IMR-90 (cell line): Measurements from ENCODE around the gene NDUFA6. TPM values are rescaled to one million over a fixed set of nuclear protein-coding genes. Genes with fewer than 3 reads are reported as not detected.
"Not testable (repeated sequence)": the region's sequence is repeated elsewhere in the genome, so short reads cannot be mapped to it uniquely, and the experiment has no call there.

ENCODE experiments used
- ATAC-seq: fragments of 200-7000 bp; cut with Tn5 transposase; 2 replicates; pipeline ENCODE4 v1.9.1; 2020; ENCODE audit warnings: low read depth, mild to moderate bottlenecking, moderate library complexity
- BruUV-seq: library from RNA; stranded (reverse); fragments of 400-500 nt; replicated peaks from 2 replicates; lab custom pipeline; 2021; lab: Mats Ljungman, UMichigan
- CTCF ChIA-PET: fragments of 300-600 bp; formaldehyde crosslinking; extraction: SDS; loops from one replicate; lab custom pipeline; 2021; ENCODE audit warnings: antibody characterized with exemption; lab: Yijun Ruan, JAX
- POLR2A ChIA-PET: fragments of 300-600 bp; sonication (Branson Sonifier 250); formaldehyde crosslinking; loops from one replicate; lab custom pipeline; 2022; ENCODE audit warnings: antibody characterized with exemption; ENCODE audit not compliant: unreplicated experiment; lab: Charles Lee
- DNase-seq: peaks from one replicate; pipeline ENCODE4 v3.0.0; 2013
- H2AFZ ChIP-seq: replicated peaks from 2 replicates; pipeline ENCODE3; 2013; ENCODE audit warnings: low read length, mild to moderate bottlenecking; ENCODE audit not compliant: poor library complexity
- H2AK5ac ChIP-seq: 2 replicates; pipeline ENCODE4 v1.6.1; 2013; ENCODE audit warnings: low read depth, low read length, inconsistent platforms
- H2AK9ac ChIP-seq: replicated peaks from 2 replicates; pipeline ENCODE3; 2013; ENCODE audit warnings: mild to moderate bottlenecking, low read depth, low read length, moderate library complexity; ENCODE audit not compliant: poor library complexity
- H2BK120ac ChIP-seq: 2 replicates; pipeline ENCODE4 v1.6.1; 2013; ENCODE audit warnings: low read depth, low read length, inconsistent platforms
- H2BK15ac ChIP-seq: 3 replicates; pipeline ENCODE4 v1.6.1; 2013; ENCODE audit warnings: low read depth, low read length, inconsistent platforms
- H2BK20ac ChIP-seq: 2 replicates; pipeline ENCODE4 v1.6.1; 2013; ENCODE audit warnings: low read depth, mild to moderate bottlenecking, inconsistent platforms, low read length, moderate library complexity
- H2BK5ac ChIP-seq: 2 replicates; pipeline ENCODE4 v1.6.1; 2013; ENCODE audit warnings: mild to moderate bottlenecking, low read depth, low read length, inconsistent platforms; ENCODE audit not compliant: poor library complexity, severe bottlenecking
- H3K14ac ChIP-seq: replicated peaks from 2 replicates; pipeline ENCODE4 v1.6.1; 2013; ENCODE audit warnings: low read depth, low read length, inconsistent platforms
- H3K18ac ChIP-seq: 2 replicates; pipeline ENCODE4 v1.6.1; 2013; ENCODE audit warnings: low read depth, low read length, control low read depth
- H3K23ac ChIP-seq: 2 replicates; pipeline ENCODE4 v1.6.1; 2013; ENCODE audit warnings: low read depth, low read length, inconsistent platforms
- H3K27ac ChIP-seq: 2 replicates; pipeline ENCODE4 v1.5.1; 2013; ENCODE audit warnings: mild to moderate bottlenecking, control low read depth, low read length; ENCODE audit not compliant: insufficient read depth
- H3K27me3 ChIP-seq: 2 replicates; pipeline ENCODE4 v1.6.1; 2013; ENCODE audit warnings: low read length; ENCODE audit not compliant: control insufficient read depth, insufficient read depth
- H3K36me3 ChIP-seq: 2 replicates; pipeline ENCODE4 v1.6.1; 2013; ENCODE audit warnings: low read length, mixed read lengths; ENCODE audit not compliant: control insufficient read depth, insufficient read depth
- H3K4ac ChIP-seq: 2 replicates; pipeline ENCODE4 v1.6.1; 2013; ENCODE audit warnings: low read depth, low read length, inconsistent platforms
- H3K4me1 ChIP-seq: 2 replicates; pipeline ENCODE4 v1.6.1; 2013; ENCODE audit warnings: low read length, mixed read lengths; ENCODE audit not compliant: control insufficient read depth, insufficient read depth
- H3K4me2 ChIP-seq: 2 replicates; pipeline ENCODE4 v1.6.1; 2013; ENCODE audit warnings: low read depth, mild to moderate bottlenecking, control low read depth, low read length, moderate library complexity
- H3K4me3 ChIP-seq: 2 replicates; pipeline ENCODE4 v1.5.1; 2013; ENCODE audit warnings: low read depth, mild to moderate bottlenecking, control low read depth, low read length, moderate library complexity; ENCODE audit not compliant: insufficient read depth
- H3K56ac ChIP-seq: 2 replicates; pipeline ENCODE4 v1.6.1; 2013; ENCODE audit warnings: low read length, inconsistent platforms; ENCODE audit not compliant: insufficient read depth; ENCODE audit errors: extremely low read depth
- H3K79me1 ChIP-seq, 2 experiments: 2 replicates each; pipeline ENCODE4 v1.6.1; 2013; ENCODE audit warnings: low read length in 2 of 2, inconsistent platforms in 1 of 2, low read depth in 1 of 2
- H3K9ac ChIP-seq: 2 replicates; pipeline ENCODE4 v1.6.1; 2013; ENCODE audit warnings: low read depth, low read length, control low read depth
- H3K9me1 ChIP-seq: 2 replicates; pipeline ENCODE4 v1.6.1; 2013; ENCODE audit warnings: low read length, inconsistent platforms; ENCODE audit not compliant: insufficient read depth
- H3K9me3 ChIP-seq: 2 replicates; pipeline ENCODE4 v1.6.1; 2013; ENCODE audit warnings: low read length; ENCODE audit not compliant: control insufficient read depth, insufficient read depth
- H4K20me1 ChIP-seq: 2 replicates; pipeline ENCODE4 v1.6.1; 2013; ENCODE audit warnings: low read length, inconsistent platforms; ENCODE audit not compliant: insufficient read depth
- H4K5ac ChIP-seq: 2 replicates; pipeline ENCODE4 v1.6.1; 2013; ENCODE audit warnings: mild to moderate bottlenecking, low read depth, low read length, control low read depth
- H4K8ac ChIP-seq, 2 experiments: 2 replicates each; pipeline ENCODE4 v1.6.1; 2013; ENCODE audit warnings: low read depth in 2 of 2, low read length in 2 of 2, control low read depth in 1 of 2, inconsistent platforms in 1 of 2
- H4K91ac ChIP-seq: 2 replicates; pipeline ENCODE4 v1.6.1; 2013; ENCODE audit warnings: low read depth, low read length, inconsistent platforms; ENCODE audit not compliant: insufficient read depth
- WGBS, 2 experiments: methylation state at CpG; one replicate each; pipeline versions ENCODE4 v1.1.5 to v1.1.7; 2013; ENCODE audit warnings: missing lambda C conversion rate in 2 of 2; ENCODE audit not compliant: insufficient read length in 1 of 2; ENCODE audit errors: extremely low coverage in 2 of 2; 5-methylcytosine and 5-hydroxymethylcytosine counted together
- dilution Hi-C: fragments of 300-500 bp; cut with HindIII; formaldehyde crosslinking; loops from one replicate; pipeline ENCODE4 v1.14.3; 2018; ENCODE audit warnings: low sequenced_read_pairs; ENCODE audit not compliant: unreplicated experiment
- in situ Hi-C: fragments of 300-500 bp; cut with MboI; formaldehyde crosslinking; loops from 3 replicates; pipeline ENCODE4 v1.14.3; 2019; ENCODE audit warnings: low sequenced_read_pairs, inconsistent platforms, mixed read lengths
- intact Hi-C: fragments of 100-400 bp; cut with micrococcal nuclease; formaldehyde crosslinking; loops from 2 replicates; pipeline ENCODE4 v1.10.0; 2022
- polyA plus RNA-seq, 3 experiments: library from polyadenylated mRNA; depleted of rRNA; stranded (reverse); fragments of >200 nt; gene quantifications; 2 replicates each; pipeline ENCODE4 v1.2.3, GENCODE V29; 2012; ENCODE audit warnings: low replicate concordance in 1 of 3
- total RNA-seq: library from RNA; depleted of rRNA; stranded (reverse); fragments of >200 nt; gene quantifications from 2 replicates; pipeline ENCODE4 v1.2.3, GENCODE V29; 2012

Gene NDUFA6
- total and polyA plus RNA-seq, 2 of the 4 experiments (the other 2 are of a cell fraction), result 48.8 to 89.0 TPM

- H2BK15ac ChIP-seq, dilution Hi-C loops, H3K79me1 ChIP-seq, H3K9ac ChIP-seq, H3K4me1 ChIP-seq, H4K20me1 ChIP-seq, H2BK5ac ChIP-seq, H2AK5ac ChIP-seq, H2AK9ac ChIP-seq, H4K5ac ChIP-seq, H4K91ac ChIP-seq, H3K9me1 ChIP-seq, H3K23ac ChIP-seq, H3K27ac ChIP-seq, H3K4me2 ChIP-seq, POLR2A ChIA-PET, ATAC-seq, H2AFZ ChIP-seq, DNase-seq, H3K36me3 ChIP-seq, H3K4ac ChIP-seq, BruUV-seq, H3K56ac ChIP-seq, H2BK120ac ChIP-seq, in situ Hi-C loops, intact Hi-C loops, H3K4me3 ChIP-seq, H2BK20ac ChIP-seq, H3K27me3 ChIP-seq, H4K8ac ChIP-seq, H3K18ac ChIP-seq, H3K9me3 ChIP-seq, CTCF ChIA-PET, H3K14ac ChIP-seq: not testable (repeated sequence)
- WGBS, 2 experiments, result 71% methylated on average over 9 of the region's 65 CpGs; no CpG with 5 or more reads in 1 of the 2 experiments
Observed at GRCh38 chr22:42128776-42129694, 38.5 kb upstream of the NDUFA6 start.

GRCh38 chr22:42128007-42128406 is 37.4 kb upstream of the NDUFA6 start:
- H3K27ac ChIP-seq, intact Hi-C loops, POLR2A ChIA-PET, H3K4me1 ChIP-seq, BruUV-seq, H3K4me3 ChIP-seq, H4K5ac ChIP-seq, H3K14ac ChIP-seq, H2BK20ac ChIP-seq, H2BK15ac ChIP-seq, CTCF ChIA-PET, H3K4ac ChIP-seq, H3K9ac ChIP-seq, dilution Hi-C loops, H2BK5ac ChIP-seq, H2AK5ac ChIP-seq, H4K91ac ChIP-seq, H3K56ac ChIP-seq, DNase-seq, in situ Hi-C loops, H3K9me3 ChIP-seq, ATAC-seq, H2AFZ ChIP-seq, H4K8ac ChIP-seq, H3K36me3 ChIP-seq, H3K79me1 ChIP-seq, H3K9me1 ChIP-seq, H3K4me2 ChIP-seq, H2BK120ac ChIP-seq, H4K20me1 ChIP-seq, H3K27me3 ChIP-seq, H2AK9ac ChIP-seq, H3K23ac ChIP-seq, H3K18ac ChIP-seq: not testable (repeated sequence)
- whole genome bisulfite sequencing, 2 experiments, result 80% methylated on average over 2 of the region's 13 CpGs; no CpG with 5 or more reads in 1 of the 2 experiments
